GM20431 (cell line): ENCODE measurements around the gene NEO1.
"Not testable (repeated sequence)": the region's sequence is repeated elsewhere in the genome, so short reads cannot be mapped to it uniquely, and the experiment has no call there.

ENCODE experiments used
- in situ Hi-C: fragments of 300-500 bp; cut with MseI, MboI; formaldehyde crosslinking; loops from one replicate; pipeline ENCODE4 v1.15.0; 2020; ENCODE audit warnings: low sequenced_read_pairs; ENCODE audit not compliant: unreplicated experiment

NEO1 gene

DNA sequence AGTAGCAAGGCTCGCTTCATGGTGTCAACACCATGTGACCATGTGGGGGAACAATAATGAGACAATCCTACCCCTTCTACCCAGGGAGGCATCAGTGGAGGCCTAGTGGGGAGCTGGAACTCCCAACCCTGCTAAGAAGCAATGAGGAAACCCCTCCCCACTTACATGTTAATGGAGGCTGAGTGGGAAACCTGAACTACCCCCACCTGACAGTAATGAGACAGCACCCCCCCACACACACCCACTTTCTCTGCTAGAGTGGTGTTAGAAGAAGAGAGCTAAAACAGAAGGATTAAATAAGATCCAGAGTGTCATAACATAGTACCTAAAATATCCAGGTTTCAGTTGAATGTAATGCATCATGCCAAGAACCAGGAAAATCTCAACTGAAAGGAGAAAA, 78.6 kb downstream of the NEO1 start:
- in situ Hi-C loops, result no loop called here

DNA sequence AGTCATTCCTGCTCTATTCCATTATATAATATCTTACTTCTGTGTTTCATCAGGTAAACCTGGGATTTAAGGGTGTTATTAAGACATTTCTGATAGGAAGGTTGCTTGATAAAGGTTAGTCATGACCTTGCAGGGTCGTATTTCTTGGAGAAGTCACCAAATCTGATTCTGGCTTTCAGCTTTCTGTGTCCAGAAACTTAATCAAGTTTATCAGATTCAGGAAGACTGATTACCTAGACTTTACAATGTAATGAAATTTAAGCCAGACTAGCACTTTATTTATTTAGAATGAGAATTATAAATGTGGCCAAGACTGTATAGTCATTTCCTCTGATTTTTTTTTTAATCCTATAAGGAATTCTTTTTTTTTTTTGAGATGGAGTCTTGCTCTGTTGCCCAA, 81.9 kb downstream of the NEO1 start:
- in situ Hi-C loops, result no loop called here

DNA sequence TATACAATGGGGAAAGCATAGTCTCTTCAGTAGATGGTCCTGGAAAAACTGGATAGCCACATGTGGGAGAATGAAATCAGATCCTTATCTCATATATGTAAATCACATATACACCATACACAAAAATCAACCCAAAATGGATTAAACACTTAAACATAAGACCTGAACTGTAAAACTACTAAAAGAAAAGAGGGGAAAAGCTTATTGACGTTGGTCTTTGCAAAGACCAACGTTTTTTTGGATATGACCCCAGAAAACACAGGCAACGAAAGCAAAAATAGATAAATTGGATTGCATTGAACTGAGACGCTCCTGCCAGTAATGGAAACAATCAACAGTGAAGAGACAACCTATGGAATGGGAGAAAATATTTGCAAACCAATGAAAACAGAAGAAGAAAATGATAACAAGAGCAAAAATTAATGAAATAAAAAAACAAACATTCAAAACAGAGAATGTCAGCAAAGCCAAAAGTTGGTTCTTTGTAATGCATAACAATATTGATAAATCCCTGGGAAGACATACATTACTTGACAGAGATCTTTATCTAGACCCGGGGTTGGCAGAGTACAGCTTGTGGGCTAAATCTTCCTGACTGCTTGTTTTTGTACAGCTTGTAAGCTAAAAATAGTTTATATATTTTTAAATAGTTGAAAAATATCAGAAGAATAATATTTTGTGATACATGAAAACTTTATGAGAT, 86.9 kb downstream of the NEO1 start:
- in situ Hi-C loops, result no loop called here

DNA sequence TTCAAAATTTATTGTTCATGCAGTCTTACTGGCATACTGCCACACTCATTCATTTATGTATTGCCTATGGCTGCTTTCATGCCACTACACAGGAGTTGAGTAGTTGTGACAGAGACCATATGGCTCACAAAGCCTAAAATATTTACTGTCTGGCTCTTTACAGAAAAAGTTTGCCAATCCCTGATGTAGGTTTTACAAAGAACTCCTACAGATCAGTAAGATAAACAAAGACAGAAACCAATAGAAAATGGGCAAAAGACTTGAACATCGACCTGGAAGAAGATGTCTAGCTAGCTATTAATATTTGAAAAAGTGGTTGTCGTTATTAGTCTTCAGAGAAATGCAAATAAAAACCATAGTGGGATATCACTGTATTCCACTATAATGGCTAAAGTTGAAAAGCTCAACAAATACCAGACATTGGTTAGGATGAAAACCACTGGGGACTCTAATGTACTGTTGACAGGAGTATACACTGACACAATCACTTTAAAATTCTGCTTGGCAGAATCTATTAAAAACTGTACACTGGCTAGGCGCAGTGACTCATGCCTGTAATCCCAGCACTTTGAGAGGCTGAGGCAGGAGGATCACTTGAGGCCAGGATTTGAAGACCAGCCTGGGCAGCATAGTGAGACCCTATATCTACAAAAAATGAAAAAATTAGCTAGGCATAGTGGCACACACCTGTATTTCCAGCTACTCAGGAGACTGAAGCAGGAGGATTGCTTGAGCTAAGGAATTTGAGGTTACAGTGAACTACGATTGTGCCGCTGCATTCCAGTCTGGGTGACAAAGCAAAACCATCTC, 87.7 kb downstream of the NEO1 start:
- in situ Hi-C loops, result no loop called here

GRCh38 chr15:73141216-73141900, 89.1 kb downstream of the NEO1 start:
- in situ Hi-C loops, result no loop called here

GRCh38 chr15:73142802-73143762, 90.8 kb downstream of the NEO1 start:
- in situ Hi-C loops, result no loop called here

GRCh38 chr15:73143763-73144155, 91.5 kb downstream of the NEO1 start:
- in situ Hi-C loops, result no loop called here

DNA sequence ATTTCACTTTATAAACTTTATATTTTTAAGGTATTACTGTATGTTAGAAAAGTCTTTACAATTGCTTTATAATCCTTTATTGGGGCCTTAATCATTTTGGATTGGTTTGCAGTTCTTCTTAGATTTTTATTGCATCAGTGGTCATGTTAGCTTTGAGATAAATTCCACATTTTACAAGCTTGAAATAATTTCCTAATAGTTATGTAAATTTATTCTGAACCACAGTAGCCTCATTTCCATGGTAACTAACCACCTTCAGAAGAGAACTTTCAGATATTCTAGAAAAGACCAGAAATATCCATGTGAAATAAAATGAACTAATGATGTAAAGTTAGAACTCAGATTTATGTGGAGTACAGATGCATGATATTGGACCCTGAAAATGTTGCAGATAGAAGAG, 94.2 kb downstream of the NEO1 start:
- in situ Hi-C loops, result no loop called here

GRCh38 chr15:73150831-73151230, 98.6 kb downstream of the NEO1 start:
- in situ Hi-C loops, result no loop called here

- in situ Hi-C loops, result no loop called here
Measured at GRCh38 chr15:73153024-73153423, 100.8 kb downstream of the NEO1 start.

- in situ Hi-C loops, result no loop called here
Measured at GRCh38 chr15:73153447-73153846, 101.2 kb downstream of the NEO1 start.

DNA sequence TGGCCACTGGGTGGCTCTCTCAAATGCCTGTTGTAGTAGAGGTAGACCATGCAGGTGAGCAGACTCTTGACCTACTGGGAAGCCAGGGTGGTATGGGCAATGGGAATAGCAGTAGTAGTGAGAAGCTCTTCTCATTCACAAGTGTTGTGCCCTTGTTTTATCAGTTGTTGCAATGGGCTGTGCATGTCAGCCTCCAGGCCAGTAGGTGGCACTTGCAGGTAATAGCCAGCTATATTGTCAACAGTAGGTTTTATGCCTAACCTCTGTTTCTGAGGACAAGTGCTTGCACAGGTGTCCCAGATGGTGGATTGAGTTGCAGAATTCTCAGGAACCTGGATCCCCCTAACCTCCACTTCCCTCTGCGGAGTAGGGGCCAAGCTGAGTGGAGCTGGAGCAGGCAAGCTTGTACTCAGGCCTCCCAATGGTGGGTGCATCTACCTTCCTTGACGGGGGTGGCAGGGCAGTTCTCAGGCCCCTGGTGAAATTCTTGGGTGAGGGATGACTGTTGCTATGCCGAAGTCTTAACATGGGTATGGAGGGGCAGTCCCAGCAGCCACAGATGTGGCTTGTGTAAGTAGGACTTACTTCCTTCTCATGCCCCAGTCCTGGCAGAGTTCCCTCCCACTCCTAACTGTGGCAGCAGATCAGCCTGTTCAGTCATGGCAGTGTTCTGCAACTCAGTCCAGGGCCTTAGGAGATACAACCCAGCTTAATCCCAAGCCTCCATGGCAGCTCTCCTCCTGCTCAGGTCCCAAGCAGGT, 104.3 kb downstream of the NEO1 start:
- in situ Hi-C loops, result no loop called here

DNA sequence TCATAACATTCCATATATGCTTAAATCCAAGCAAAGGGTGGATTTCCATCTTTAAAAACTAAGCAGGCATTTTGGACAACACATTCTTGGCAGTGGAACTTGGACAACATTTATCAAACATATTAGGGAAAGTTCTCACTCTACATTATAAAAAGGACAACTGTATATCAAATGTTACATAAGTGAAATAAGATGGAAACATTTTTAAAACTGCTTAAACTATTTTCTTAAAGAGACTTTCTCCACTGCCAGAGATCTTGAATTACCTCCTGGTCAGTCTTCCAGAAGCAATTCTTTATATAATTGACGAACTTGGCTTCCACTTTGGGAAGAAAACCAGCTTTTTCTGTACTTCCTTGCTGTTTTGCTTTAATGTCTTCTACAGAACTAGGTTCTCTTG, 109.3 kb downstream of the NEO1 start:
- in situ Hi-C loops, result no loop called here

- in situ Hi-C loops, result no loop called here
Measured at GRCh38 chr15:73165435-73165834, 113.2 kb downstream of the NEO1 start.

DNA sequence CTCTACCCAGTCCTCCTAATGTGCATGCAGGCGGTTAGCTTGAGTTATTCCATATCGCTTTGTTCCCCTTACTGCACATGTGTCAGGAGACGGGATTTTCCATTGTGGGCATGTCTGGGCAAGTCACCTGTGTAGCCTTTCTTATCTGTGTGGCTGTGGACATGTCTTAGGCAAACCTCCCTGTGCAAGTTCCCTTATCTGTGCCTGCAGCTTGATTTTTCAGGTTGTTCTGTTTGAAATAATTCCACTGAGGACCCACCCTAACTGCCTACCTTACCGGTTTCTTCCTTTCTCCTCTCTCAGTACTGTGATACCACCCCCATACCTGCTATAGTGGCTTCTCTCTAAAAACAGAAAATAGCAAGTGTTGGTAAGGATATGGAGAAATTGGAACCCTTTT, 113.6 kb downstream of the NEO1 start:
- in situ Hi-C loops, result no loop called here

DNA sequence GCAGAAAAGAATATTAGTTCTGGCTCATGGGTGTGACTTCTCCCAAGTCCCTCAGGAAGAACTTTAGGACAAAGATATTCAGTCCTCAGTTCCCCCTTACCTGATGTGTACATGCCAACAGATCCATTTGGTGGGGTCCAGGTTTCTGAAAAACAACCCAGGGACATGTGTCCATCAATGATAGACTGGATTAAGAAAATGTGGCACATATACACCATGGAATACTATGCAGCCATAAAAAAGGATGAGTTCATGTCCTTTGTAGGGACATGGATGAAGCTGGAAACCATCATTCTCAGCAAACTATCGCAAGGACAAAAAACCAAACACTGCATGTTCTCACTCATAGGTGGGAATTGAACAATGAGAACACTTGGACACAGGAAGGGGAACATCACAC, 114.4 kb downstream of the NEO1 start:
- in situ Hi-C loops, result not testable (repeated sequence)

- in situ Hi-C loops, result no loop called here
Measured at GRCh38 chr15:73168487-73168886, 116.2 kb downstream of the NEO1 start.

DNA sequence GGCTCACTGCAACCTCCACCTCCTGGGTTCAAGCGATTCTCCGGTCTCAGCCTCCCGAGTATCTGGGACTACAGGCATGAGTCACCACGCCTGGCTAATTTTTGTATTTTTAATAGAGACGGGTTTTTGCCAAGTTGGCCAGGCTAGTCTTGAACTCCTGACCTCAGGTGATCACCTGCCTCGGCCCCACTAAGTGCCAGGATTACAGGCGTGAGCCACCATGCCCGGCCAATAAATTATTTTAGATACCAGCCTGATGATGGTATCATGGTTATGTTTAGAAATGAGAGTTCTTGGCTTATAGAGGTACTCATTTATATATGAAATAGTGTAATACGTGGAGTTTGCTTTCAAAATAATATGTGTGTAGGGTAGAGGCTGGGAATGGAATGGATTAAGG, 119.4 kb downstream of the NEO1 start:
- in situ Hi-C loops, result no loop called here

- in situ Hi-C loops, result no loop called here
Measured at GRCh38 chr15:73172508-73172907, 120.2 kb downstream of the NEO1 start.
